H1 (cell line): ENCODE measurements around the gene RCC1. TPM values are rescaled to one million over a fixed set of nuclear protein-coding genes. Genes with fewer than 3 reads are reported as not detected.

ENCODE experiments used
- CTCF ChIA-PET: fragments of 300-600 bp; sonication (Branson Sonifier 250); formaldehyde crosslinking; loops from one replicate; lab custom pipeline; 2021; ENCODE audit not compliant: partially characterized antibody; lab: Charles Lee
- POLR2A ChIA-PET: fragments of 300-600 bp; sonication (Branson Sonifier 250); formaldehyde crosslinking; loops from one replicate; lab custom pipeline; 2021; ENCODE audit warnings: inconsistent platforms; ENCODE audit not compliant: partially characterized antibody; lab: Charles Lee
- DNase-seq, 2 experiments: peaks; one replicate each; pipeline versions ENCODE4 v3.0.0 to v3.0.0-alpha.2; 2010 to 2022; ENCODE audit warnings: low spot score in 2 of 2, low read depth in 1 of 2, mixed read lengths in 1 of 2
- FAIRE-seq: peaks from 2 replicates; lab custom pipeline; 2011; peaks lifted over from hg19 to GRCh38; lab: Jason Lieb, UNC
- H2AFZ ChIP-seq: 2 replicates; pipeline ENCODE4 v1.8.1; 2012; ENCODE audit warnings: low read length, inconsistent platforms
- H2AK5ac ChIP-seq: 2 replicates; pipeline ENCODE4 v1.6.1; 2013; ENCODE audit warnings: low read depth, low read length
- H2BK120ac ChIP-seq: replicated peaks from 2 replicates; pipeline ENCODE3; 2013; ENCODE audit warnings: low read depth, low read length, inconsistent platforms
- H2BK12ac ChIP-seq: 2 replicates; pipeline ENCODE4 v1.6.1; 2013; ENCODE audit warnings: low read depth, low read length
- H2BK15ac ChIP-seq: 2 replicates; pipeline ENCODE4 v1.6.1; 2013; ENCODE audit warnings: low read length
- H2BK20ac ChIP-seq: 2 replicates; pipeline ENCODE4 v1.6.1; 2013; ENCODE audit warnings: low read length
- H2BK5ac ChIP-seq: 2 replicates; pipeline ENCODE4 v1.6.1; 2013; ENCODE audit warnings: low read depth, low read length
- H3K14ac ChIP-seq: 2 replicates; pipeline ENCODE4 v1.6.1; 2013; ENCODE audit warnings: inconsistent platforms; ENCODE audit not compliant: insufficient read length
- H3K18ac ChIP-seq: 2 replicates; pipeline ENCODE4 v1.6.1; 2013; ENCODE audit warnings: low read length; ENCODE audit errors: extremely low read depth
- H3K23ac ChIP-seq: 2 replicates; pipeline ENCODE4 v1.6.1; 2013; ENCODE audit warnings: inconsistent platforms; ENCODE audit not compliant: insufficient read length
- H3K23me2 ChIP-seq: 2 replicates; pipeline ENCODE4 v1.6.1; 2013; ENCODE audit warnings: low read depth, low read length
- H3K27ac ChIP-seq: 2 replicates; pipeline ENCODE4 v1.6.1; 2011; ENCODE audit warnings: low read depth, low read length, inconsistent platforms
- H3K27me3 ChIP-seq, 4 experiments: replicated peaks in 1 of 4; 1 replicate in 1 of 4; 2 replicates in 3 of 4; pipeline versions ENCODE4 v1.6.1 to v1.8.1; 2011 to 2013; ENCODE audit warnings: low read length in 3 of 4, mild to moderate bottlenecking in 3 of 4, inconsistent platforms in 2 of 4, mixed read lengths in 2 of 4, moderate library complexity in 1 of 4; ENCODE audit not compliant: control insufficient read depth in 3 of 4, insufficient read depth in 3 of 4; ENCODE audit errors: extremely low read depth in 1 of 4
- H3K36me3 ChIP-seq, 4 experiments: 2 replicates each; pipeline versions ENCODE4 v1.6.1 to v1.8.1; 2011 to 2013; ENCODE audit warnings: mild to moderate bottlenecking in 4 of 4, low read length in 3 of 4, moderate library complexity in 2 of 4, control low read depth in 1 of 4, inconsistent platforms in 1 of 4; ENCODE audit not compliant: insufficient read depth in 4 of 4, control insufficient read depth in 2 of 4
- H3K4ac ChIP-seq: replicated peaks from 2 replicates; pipeline ENCODE3; 2013; ENCODE audit warnings: low read length, low read depth, mixed read lengths, inconsistent platforms; ENCODE audit not compliant: insufficient read length
- H3K4me1 ChIP-seq, 4 experiments: replicated peaks in 1 of 4; 1 replicate in 1 of 4; 2 replicates in 3 of 4; pipeline versions ENCODE4 v1.6.1 to v1.8.1; 2011 to 2013; ENCODE audit warnings: low read length in 3 of 4, inconsistent platforms in 2 of 4, mixed read lengths in 1 of 4; ENCODE audit not compliant: insufficient read depth in 4 of 4, control insufficient read depth in 3 of 4
- H3K4me2 ChIP-seq, 2 experiments: 2 replicates each; pipeline versions ENCODE4 v1.6.1 to v1.8.1; 2011 to 2013; ENCODE audit warnings: low read depth in 2 of 2, low read length in 2 of 2, control low read depth in 1 of 2, inconsistent platforms in 1 of 2, mild to moderate bottlenecking in 1 of 2; ENCODE audit not compliant: insufficient read depth in 1 of 2
- H3K4me3 ChIP-seq, 4 experiments: fragments of 200-600, 300-600 bp in 1 of 4; sonication (generic), shearing (Covaris generic), sonication (Bioruptor Twin) in 1 of 4; 2 replicates each; pipeline versions ENCODE4 v1.5.1 to v1.8.1; 2011 to 2016; ENCODE audit warnings: low read length in 4 of 4, low read depth in 3 of 4, control low read depth in 2 of 4, inconsistent platforms in 2 of 4, mild to moderate bottlenecking in 2 of 4, mixed read lengths in 1 of 4, moderate library complexity in 1 of 4; ENCODE audit not compliant: insufficient read depth in 2 of 4; ENCODE audit errors: extremely low read depth in 1 of 4
- H3K56ac ChIP-seq: replicated peaks from 2 replicates; pipeline ENCODE3; 2013; ENCODE audit warnings: low read depth, mild to moderate bottlenecking, mixed read lengths, low read length, inconsistent platforms; ENCODE audit not compliant: insufficient read length
- H3K79me1 ChIP-seq: 2 replicates; pipeline ENCODE4 v1.6.1; 2013; ENCODE audit warnings: low read depth, low read length, control low read depth
- H3K79me2 ChIP-seq, 2 experiments: 2 replicates each; pipeline versions ENCODE4 v1.6.1 to v1.8.1; 2012 to 2013; ENCODE audit warnings: low read length in 2 of 2, mild to moderate bottlenecking in 2 of 2, inconsistent platforms in 1 of 2; ENCODE audit not compliant: insufficient read depth in 2 of 2, control insufficient read depth in 1 of 2
- H3K9ac ChIP-seq, 4 experiments: replicated peaks in 1 of 4; 1 replicate in 1 of 4; 2 replicates in 3 of 4; pipeline versions ENCODE4 v1.6.1 to v1.8.1; 2011 to 2013; ENCODE audit warnings: low read depth in 3 of 4, low read length in 3 of 4, control low read depth in 2 of 4, mild to moderate bottlenecking in 2 of 4, moderate library complexity in 2 of 4, inconsistent platforms in 1 of 4; ENCODE audit errors: extremely low read depth in 1 of 4
- H3K9me3 ChIP-seq, 2 experiments: 2 replicates each; pipeline versions ENCODE4 v1.6.1 to v1.8.1; 2012 to 2013; ENCODE audit warnings: mild to moderate bottlenecking in 2 of 2, moderate library complexity in 2 of 2, control low read depth in 1 of 2, inconsistent platforms in 1 of 2, low read depth in 1 of 2, low read length in 1 of 2, mixed read lengths in 1 of 2; ENCODE audit not compliant: insufficient read depth in 2 of 2
- H4K20me1 ChIP-seq, 2 experiments: replicated peaks in 1 of 2; 2 replicates each; pipeline versions ENCODE3 to v1.8.1; 2011 to 2013; ENCODE audit warnings: inconsistent platforms in 2 of 2, low read length in 2 of 2, mild to moderate bottlenecking in 1 of 2; ENCODE audit not compliant: insufficient read depth in 2 of 2, control insufficient read depth in 1 of 2
- H4K5ac ChIP-seq: 2 replicates; pipeline ENCODE4 v1.6.1; 2013; ENCODE audit warnings: low read length, low read depth, mixed read lengths, inconsistent platforms; ENCODE audit not compliant: insufficient read length
- H4K8ac ChIP-seq: 2 replicates; pipeline ENCODE4 v1.8.0; 2013; ENCODE audit warnings: mild to moderate bottlenecking, moderate library complexity, low read length, inconsistent platforms; ENCODE audit not compliant: insufficient read depth; ENCODE audit errors: extremely low read depth
- H4K91ac ChIP-seq: replicated peaks from 2 replicates; pipeline ENCODE3; 2013; ENCODE audit warnings: low read length, mixed read lengths, inconsistent platforms; ENCODE audit not compliant: insufficient read length
- ASH2L ChIP-seq: fragments of 200-600, 300-600 bp; sonication (generic); IDR thresholded peaks from one replicate; pipeline ENCODE4 v1.7.1; 2017; ENCODE audit warnings: low read length
- HDAC2 ChIP-seq, 2 experiments: fragments of 300-600 bp in 1 of 2; sonication (generic) in 1 of 2; IDR thresholded peaks; 2 replicates each; pipeline ENCODE4 v1.6.1; 2011 to 2012; ENCODE audit warnings: low read depth in 2 of 2, low read length in 2 of 2, mild to moderate bottlenecking in 2 of 2, moderate library complexity in 2 of 2, borderline replicate concordance in 1 of 2, inconsistent platforms in 1 of 2
- MAFK ChIP-seq: IDR thresholded peaks from 2 replicates; pipeline ENCODE4 v1.6.1; 2012; ENCODE audit warnings: low read depth, mild to moderate bottlenecking, improper control_type of control experiment, low read length
- PHF8 ChIP-seq: fragments of 200-600 bp; sonication (generic); conservative IDR thresholded peaks from 2 replicates; pipeline ENCODE4 v1.7.1; 2012; ENCODE audit warnings: low read depth, mild to moderate bottlenecking, inconsistent platforms, low read length, moderate library complexity
- RAD21 ChIP-seq, 2 experiments: IDR thresholded peaks in 1 of 2; conservative IDR thresholded peaks in 1 of 2; 2 replicates each; pipeline ENCODE4 v1.6.1; 2011; ENCODE audit warnings: low read depth in 2 of 2, low read length in 2 of 2, improper control_type of control experiment in 1 of 2, inconsistent platforms in 1 of 2, mild to moderate bottlenecking in 1 of 2, moderate library complexity in 1 of 2
- SAP30 ChIP-seq: fragments of 300-600 bp; sonication (generic); IDR thresholded peaks from 2 replicates; pipeline ENCODE4 v1.7.1; 2012; ENCODE audit warnings: low read length, moderate library complexity, mild to moderate bottlenecking, inconsistent platforms; ENCODE audit not compliant: insufficient read depth, insufficient replicate concordance
- SP1 ChIP-seq: IDR thresholded peaks from 2 replicates; pipeline ENCODE4 v1.6.1; 2011; ENCODE audit warnings: low read depth, low read length
- SP4 ChIP-seq: IDR thresholded peaks from 2 replicates; pipeline ENCODE4 v1.6.1; 2012; ENCODE audit warnings: low read length, inconsistent platforms
- SRF ChIP-seq: IDR thresholded peaks from 2 replicates; pipeline ENCODE4 v1.6.1; 2011; ENCODE audit warnings: mild to moderate bottlenecking, low read depth, low read length, moderate library complexity
- ZNF274 ChIP-seq: IDR thresholded peaks from 2 replicates; pipeline ENCODE4 v1.7.0; 2012; ENCODE audit warnings: low read length, borderline replicate concordance; ENCODE audit errors: extremely low read depth
- WGBS, 2 experiments: shearing (Covaris generic) in 1 of 2; methylation state at CpG; one replicate each; pipeline versions ENCODE4 v1.1.6 to v1.1.7; 2013 to 2015; ENCODE audit warnings: low lambda C conversion rate in 2 of 2, mixed read lengths in 2 of 2, inconsistent platforms in 1 of 2, low coverage in 1 of 2, missing lambda C conversion rate in 1 of 2; ENCODE audit not compliant: insufficient replicate concordance in 2 of 2, insufficient coverage in 1 of 2, insufficient read length in 1 of 2; ENCODE audit errors: extremely low coverage in 1 of 2, missing lambda C conversion rate in 1 of 2; 5-methylcytosine and 5-hydroxymethylcytosine counted together
- polyA plus RNA-seq, 7 experiments: library from polyadenylated mRNA; depleted of rRNA in 3 of 7; stranded (reverse) in 5 of 7; unstranded in 2 of 7; fragments of >200 nt in 5 of 7; fragments of 200-250 nt in 2 of 7; gene quantifications; 1 replicate in 5 of 7; 2 replicates in 1 of 7; 4 replicates in 1 of 7; pipeline versions ENCODE4 v1.2.1 to v1.2.3, GENCODE V29; 2011 to 2013; ENCODE audit warnings: missing spikeins in 2 of 7, mixed read lengths in 2 of 7
- total RNA-seq: library from RNA; stranded (reverse); fragmentation: NEBNext Ultra II Directional; extraction: Animal tissue kit (Norgen Biotek cat#: 25700); gene quantifications from 2 replicates; pipeline ENCODE4 v1.2.1, GENCODE V29; 2021

The RCC1 gene
- total and polyA plus RNA-seq, 2 of the 8 experiments (the other 6 are each of a cell fraction or from before 2014, with no cell fraction given) = 48.5 to 98.4 TPM

DNA sequence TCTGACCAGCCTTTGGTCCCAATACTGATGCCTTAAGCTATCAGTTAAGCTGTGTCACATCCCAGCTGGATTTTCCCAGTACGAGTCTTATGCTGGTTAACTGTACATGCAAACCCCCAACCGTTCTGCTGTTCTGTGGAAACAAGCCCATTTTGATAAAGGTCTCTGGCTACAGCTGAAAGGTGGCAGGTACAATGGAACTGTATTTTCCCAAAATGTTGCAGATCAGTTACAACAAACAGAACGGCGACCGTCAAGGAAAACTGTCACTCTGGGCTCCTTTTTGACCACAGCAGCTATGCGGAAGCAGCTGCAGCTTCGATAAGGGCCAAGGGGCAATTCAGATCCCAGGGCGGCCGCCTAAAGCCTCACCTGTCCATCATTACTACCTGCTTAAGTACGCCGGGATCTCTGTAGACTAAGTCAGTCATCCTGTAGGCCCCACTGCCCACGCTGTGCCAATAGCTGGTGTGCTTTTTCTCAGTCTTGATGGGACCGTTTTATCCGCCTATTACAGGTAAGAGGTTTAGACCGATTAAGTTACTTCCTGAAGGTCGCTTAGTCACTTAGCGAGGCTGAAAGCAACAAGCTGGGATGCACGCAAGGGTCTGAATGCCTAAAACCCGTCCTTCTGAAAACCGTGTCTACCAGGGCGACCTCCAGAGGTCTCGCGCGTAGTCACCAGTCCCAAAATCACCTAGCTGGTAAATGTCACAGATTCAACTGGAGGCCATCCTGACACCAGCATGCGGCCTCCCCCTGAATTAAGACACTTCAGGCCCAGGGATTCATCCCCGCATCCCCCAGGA, 75.1 kb downstream of the RCC1 start:
- H2BK5ac ChIP-seq = peak overlapping the region; percentile 76; the same call in 1 of the 2 replicates
- TF ChIP-seq SAP30 = no peak
- TF ChIP-seq MAFK = no peak
- TF ChIP-seq SP1 = no peak
- TF ChIP-seq ASH2L = peak; percentile 59
- peak in 1 of 2 experiments; percentile 37; a peak in 2 of 4 replicates for TF ChIP-seq RAD21 (IDR thresholded peaks at IDR 0.05 in 1 of 2, conservative IDR thresholded peaks at IDR 0.05 in 1 of 2; ENCODE audit: low read depth in 2 of 2, low read length in 2 of 2)
- TF ChIP-seq ZNF274 = no peak
- TF ChIP-seq SP4 = no peak
- TF ChIP-seq SRF = no peak
- no peak for TF ChIP-seq PHF8
- peak in 1 of 2 experiments; percentile 24; a peak in 1 of 4 replicates for TF ChIP-seq HDAC2 (IDR thresholded peaks at IDR 0.05; ENCODE audit: borderline replicate concordance in 1 of 2, low read depth in 2 of 2, low read length in 2 of 2)

More for the DNA sequence above, 75.1 kb downstream of the RCC1 start:
- Histone ChIP-seq H3K36me3 (peaks cover 19 to 42% (median 34%) of the 10 kb centered on the region in 4 experiments), H3K9ac (peak overlapping the region; percentile 69 to 89 (median 76)), H2BK20ac (no peak overlapping the region), H3K27ac (peak overlapping the region; percentile 30; the same call in 1 of the 2 replicates), H4K5ac (no peak overlapping the region), H2BK12ac (no peak overlapping the region), H3K4me3 (peak overlapping the region; percentile 86 to 97 (median 92)), H4K20me1 (peaks cover 15 to 23% of the 10 kb centered on the region in 2 experiments), H4K91ac (no peak overlapping the region), H3K4me2 (peak overlapping the region; percentile 75 to 90), H2BK15ac (no peak overlapping the region), H2BK120ac (no peak overlapping the region), H3K14ac (no peak overlapping the region), H2AK5ac (no peak overlapping the region), H3K27me3 (peaks cover 0 to 4% (median 2%) of the 10 kb centered on the region in 4 experiments; a peak in 2 of 7 replicates), H3K56ac (no peak overlapping the region), H4K8ac (no peak overlapping the region), H3K79me1 (peaks cover 4% of the 10 kb centered on the region; the same call in 1 of the 2 replicates), H3K4ac (no peak overlapping the region), H3K23ac (no peak overlapping the region), H3K9me3 (no peaks in the 10 kb centered on the region), H2AFZ (no peak overlapping the region), H3K23me2 (peaks cover 15% of the 10 kb centered on the region), H3K18ac (0 out of 2 replicates have a peak overlapping the region, but pooled peaks have one; percentile 72), H3K79me2 (peaks cover 10 to 21% of the 10 kb centered on the region in 2 experiments), H3K4me1 (peaks cover 0 to 11% (median 6%) of the 10 kb centered on the region in 4 experiments; a peak in 4 of 7 replicates)
- CTCF ChIA-PET = interaction anchor here (0.7 to 9.7 kb wide), 21 partner anchors 10 to 1175 kb away, joined by 3 to 73 read pairs (median 3); partner anchors contain the start of genes RAB42 and TRNAU1AP
- DNase-seq (no peak), FAIRE-seq (no peak)
- 4% methylated on average over 26 of the region's 26 CpGs; no CpG with 5 or more reads in 1 of the 2 experiments for WGBS, 2 experiments
- POLR2A ChIA-PET = interaction anchor here (0.5 to 23.4 kb wide), 59 partner anchors 17 to 708 kb away, joined by 3 to 660 read pairs (median 4); partner anchors contain the start of genes GMEB1, MED18, PHACTR4 and RAB42
